Endothelial cell of umbilical vein (primary cell): ENCODE measurements around the gene CUX1. TPM values are rescaled to one million over a fixed set of nuclear protein-coding genes. Genes with fewer than 3 reads are reported as not detected.

Source experiments
- BruUV-seq: library from RNA; stranded (reverse); fragments of 400-500 nt; replicated peaks from 2 replicates; lab custom pipeline; 2021; lab: Mats Ljungman, UMichigan
- CTCF ChIA-PET: fragments of 300-600, 350-600 bp; sonication (Branson Sonifier 250); formaldehyde crosslinking; loops from one replicate; lab custom pipeline; 2021; ENCODE audit warnings: antibody characterized with exemption, inconsistent platforms; lab: Charles Lee
- POLR2A ChIA-PET: fragments of 300-600, 350-600 bp; sonication (Branson Sonifier 250); formaldehyde crosslinking; loops from one replicate; lab custom pipeline; 2021; ENCODE audit warnings: antibody characterized with exemption, inconsistent platforms; lab: Charles Lee
- DNase-seq: peaks from one replicate; pipeline ENCODE4 v3.0.0-alpha.2; 2011; ENCODE audit warnings: low read depth, low spot score
- FAIRE-seq: peaks from 2 replicates; lab custom pipeline; 2011; peaks lifted over from hg19 to GRCh38; lab: Jason Lieb, UNC
- H2AFZ ChIP-seq: 2 replicates; pipeline ENCODE4 v1.6.0; 2012; ENCODE audit warnings: low read depth, low read length, control low read depth, inconsistent platforms
- H3K27ac ChIP-seq: 2 replicates; pipeline ENCODE4 v1.5.1; 2011; ENCODE audit warnings: low read depth, mild to moderate bottlenecking, control low read depth, low read length, moderate library complexity; ENCODE audit not compliant: insufficient read depth
- H3K27me3 ChIP-seq, 2 experiments: 2 replicates each; pipeline versions ENCODE4 v1.6.0 to v1.6.1; 2011; ENCODE audit warnings: low read length in 2 of 2, mixed read lengths in 1 of 2; ENCODE audit not compliant: control insufficient read depth in 2 of 2, insufficient read depth in 2 of 2
- H3K36me3 ChIP-seq, 2 experiments: 2 replicates in 1 of 2; 3 replicates in 1 of 2; pipeline ENCODE4 v1.5.1; 2011; ENCODE audit warnings: low read length in 2 of 2, mild to moderate bottlenecking in 1 of 2, moderate library complexity in 1 of 2; ENCODE audit not compliant: control insufficient read depth in 2 of 2, insufficient read depth in 2 of 2; ENCODE audit errors: extremely low read depth in 1 of 2
- H3K4me1 ChIP-seq: 3 replicates; pipeline ENCODE4 v1.5.1; 2011; ENCODE audit warnings: mild to moderate bottlenecking, low read length; ENCODE audit not compliant: control insufficient read depth, insufficient read depth; ENCODE audit errors: extremely low read depth
- H3K4me2 ChIP-seq: 2 replicates; pipeline ENCODE4 v1.6.1; 2011; ENCODE audit warnings: low read length, control low read depth, mixed read lengths; ENCODE audit not compliant: insufficient read depth
- H3K4me3 ChIP-seq, 3 experiments: fragments of 200-600 bp in 1 of 3; sonication (generic), shearing (Covaris generic) in 1 of 3; replicated peaks in 1 of 3; 2 replicates each; pipeline ENCODE4 v1.5.1; 2011 to 2016; ENCODE audit warnings: control low read depth in 3 of 3, low read length in 3 of 3, mild to moderate bottlenecking in 2 of 3, inconsistent platforms in 1 of 3, low read depth in 1 of 3, moderate library complexity in 1 of 3; ENCODE audit not compliant: insufficient read depth in 1 of 3
- H3K79me2 ChIP-seq: 2 replicates; pipeline ENCODE4 v1.6.0; 2012; ENCODE audit warnings: low read length, inconsistent platforms; ENCODE audit not compliant: control insufficient read depth, insufficient read depth
- H3K9ac ChIP-seq: replicated peaks from 2 replicates; pipeline ENCODE3; 2011; ENCODE audit warnings: low read length, control low read depth; ENCODE audit not compliant: insufficient read depth; ENCODE audit errors: extremely low read depth
- H3K9me1 ChIP-seq: replicated peaks from 3 replicates; pipeline ENCODE4 v1.6.0; 2011; ENCODE audit warnings: mild to moderate bottlenecking, low read length; ENCODE audit not compliant: control insufficient read depth, insufficient read depth; ENCODE audit errors: extremely low read depth
- H3K9me3 ChIP-seq: replicated peaks from 2 replicates; pipeline ENCODE4 v1.5.1; 2012; ENCODE audit warnings: low read length, inconsistent platforms; ENCODE audit not compliant: control insufficient read depth, insufficient read depth
- H4K20me1 ChIP-seq: replicated peaks from 2 replicates; pipeline ENCODE3; 2011; ENCODE audit warnings: mild to moderate bottlenecking, low read length; ENCODE audit not compliant: control insufficient read depth, insufficient read depth; ENCODE audit errors: extremely low read depth
- CTCF ChIP-seq, 2 donors: IDR thresholded peaks; 1 replicate in 1 of 2; 2 replicates in 1 of 2; pipeline ENCODE4 v1.5.1; 2011; ENCODE audit warnings: low read length in 2 of 2, mild to moderate bottlenecking in 2 of 2, moderate library complexity in 2 of 2, control low read depth in 1 of 2, inconsistent platforms in 1 of 2, low read depth in 1 of 2; ENCODE audit not compliant: insufficient read depth in 1 of 2; ENCODE audit errors: extremely low read depth in 1 of 2
- EZH2 ChIP-seq: IDR thresholded peaks from 2 replicates; pipeline ENCODE4 v1.6.1; 2012; ENCODE audit warnings: borderline replicate concordance, low read depth, mild to moderate bottlenecking, moderate library complexity, low read length, inconsistent platforms; ENCODE audit not compliant: severe bottlenecking
- FOS ChIP-seq: IDR thresholded peaks from 2 replicates; pipeline ENCODE4 v1.6.1; 2011; ENCODE audit warnings: mild to moderate bottlenecking, low read length, moderate library complexity, borderline replicate concordance; ENCODE audit not compliant: insufficient read depth
- GATA2 ChIP-seq: IDR thresholded peaks from 2 replicates; pipeline ENCODE4 v1.7.0; 2011; ENCODE audit warnings: low read depth, mild to moderate bottlenecking, moderate library complexity, mixed read lengths, low read length; ENCODE audit not compliant: insufficient read length, insufficient read depth
- JUN ChIP-seq: IDR thresholded peaks from 2 replicates; pipeline ENCODE4 v1.6.1; 2011; ENCODE audit warnings: borderline replicate concordance, low read depth; ENCODE audit not compliant: insufficient read length, insufficient read depth
- MAX ChIP-seq: IDR thresholded peaks from 2 replicates; pipeline ENCODE4 v1.6.1; 2011; ENCODE audit not compliant: insufficient read depth, insufficient read length
- MYC ChIP-seq: IDR thresholded peaks from one replicate; pipeline ENCODE4 v1.6.1; 2011; ENCODE audit warnings: mild to moderate bottlenecking, low read depth, low read length
- POLR2A ChIP-seq: IDR thresholded peaks from 2 replicates; pipeline ENCODE4 v1.6.1; 2012; ENCODE audit warnings: low read depth, mild to moderate bottlenecking, control low read depth, low read length
- POLR2AphosphoS5 ChIP-seq: IDR thresholded peaks from 2 replicates; pipeline ENCODE4 v1.6.1; 2012; ENCODE audit warnings: low read depth, mild to moderate bottlenecking, control low read depth, low read length, moderate library complexity; ENCODE audit not compliant: insufficient read depth
- dilution Hi-C: fragments of 300-500 bp; cut with MboI; formaldehyde crosslinking; loops from one replicate; pipeline ENCODE4 v1.15.0; 2019; ENCODE audit warnings: low sequenced_read_pairs; ENCODE audit not compliant: extremely low pct_ligation_motif_present
- intact Hi-C: fragments of 100-400 bp; cut with micrococcal nuclease; formaldehyde crosslinking; loops from one replicate; pipeline ENCODE4 v1.10.0; 2022
- polyA plus RNA-seq, 4 experiments: library from polyadenylated mRNA; depleted of rRNA in 3 of 4; stranded (reverse) in 3 of 4; unstranded in 1 of 4; fragments of >200 nt; gene quantifications; 2 replicates each; pipeline versions ENCODE4 v1.2.1 to v1.2.3, GENCODE V29; 2011 to 2012; ENCODE audit warnings: missing spikeins in 1 of 4
- total RNA-seq: library from RNA; stranded (reverse); gene quantifications from 2 replicates; pipeline ENCODE4 v1.2.3, GENCODE V29; 2021

The CUX1 gene
- total and polyA plus RNA-seq, 2 donors (not counting 3 experiments of a cell fraction or from before 2014, with no cell fraction given): 13.8 to 49.8 TPM

GRCh38 chr7:102180727-102181126 is 363.3 kb downstream of the CUX1 start:
- H3K9ac ChIP-seq: no peak overlapping the region
- no peak overlapping the region for H3K4me3 ChIP-seq
- POLR2A ChIA-PET: no interaction called here
- dilution Hi-C loops: no loop called here
- peaks cover 0 to 7% of the 10 kb centered on the region in 2 experiments for H3K36me3 ChIP-seq
- no peak for DNase-seq
- TF ChIP-seq JUN (no peak), CTCF (IDR thresholded peaks at IDR 0.05; ENCODE audit: extremely low read depth in 1 of 2, insufficient read depth in 1 of 2, low read depth in 1 of 2, low read length in 2 of 2) (no peak), MAX (no peak), POLR2AphosphoS5 (no peak), GATA2 (no peak), POLR2A (no peak)
- no peaks in the 10 kb centered on the region for H3K4me1 ChIP-seq
- H4K20me1 ChIP-seq: no peaks in the 10 kb centered on the region
- FAIRE-seq: no peak
- H2AFZ ChIP-seq: no peak overlapping the region
- no peaks in the 10 kb centered on the region for H3K27me3 ChIP-seq
- H3K79me2 ChIP-seq: no peaks in the 10 kb centered on the region
- no peaks in the 10 kb centered on the region for H3K9me1 ChIP-seq
- H3K27ac ChIP-seq: no peak overlapping the region
- CTCF ChIA-PET: no interaction called here
- intact Hi-C loops: no loop called here
- no peaks in the 10 kb centered on the region for H3K9me3 ChIP-seq
- H3K4me2 ChIP-seq: no peak overlapping the region
- BruUV-seq: no TSS peak

- Histone ChIP-seq H3K27me3 (no peaks in the 10 kb centered on the region), H2AFZ (no peak overlapping the region), H4K20me1 (no peaks in the 10 kb centered on the region), H3K4me2 (no peak overlapping the region), H3K79me2 (no peaks in the 10 kb centered on the region), H3K36me3 (peaks cover 0 to 7% of the 10 kb centered on the region in 2 experiments), H3K27ac (no peak overlapping the region), H3K4me3 (no peak overlapping the region), H3K9me3 (no peaks in the 10 kb centered on the region), H3K9ac (no peak overlapping the region), H3K9me1 (no peaks in the 10 kb centered on the region), H3K4me1 (no peaks in the 10 kb centered on the region)
- ChIA-PET CTCF (interaction anchor here (0.9 kb wide), 1 partner anchor 9 kb away, joined by 3 read pairs; no protein-coding TSS in a partner anchor), POLR2A (no interaction called here)
- FAIRE-seq: no peak
- no peak for DNase-seq
- no TSS peak for BruUV-seq
- intact Hi-C loops: no loop called here
- dilution Hi-C loops: no loop called here
- TF ChIP-seq FOS (no peak), JUN (no peak), MAX (no peak), POLR2A (no peak), CTCF (IDR thresholded peaks at IDR 0.05; ENCODE audit: extremely low read depth in 1 of 2, insufficient read depth in 1 of 2, low read depth in 1 of 2, low read length in 2 of 2) (no peak), MYC (no peak), GATA2 (no peak), EZH2 (no peak), POLR2AphosphoS5 (no peak)
Observed at GRCh38 chr7:102181517-102181916, 364.1 kb downstream of the CUX1 start.
